Measurements from ENCODE around the gene SCEL.

GRCh38 chr13:77502104-77502720 lies 33.3 kb upstream of the SCEL start:
- TF ChIP-seq SIN3A (IDR thresholded peaks at IDR 0.05; ENCODE audit: borderline replicate concordance, insufficient read depth, low read length) (no peak), FOXP2 (optimal IDR thresholded peaks at IDR 0.05; ENCODE audit: borderline replicate concordance, extremely low read depth, extremely low read length, insufficient read depth) (no peak), POLR2AphosphoS5 (IDR thresholded peaks at IDR 0.05; ENCODE audit: low read depth, low read length) (no peak), TAF1 (IDR thresholded peaks at IDR 0.05; ENCODE audit: borderline replicate concordance, insufficient read depth, low read length) (no peak)
- TF ChIP-seq, protein P1, sequence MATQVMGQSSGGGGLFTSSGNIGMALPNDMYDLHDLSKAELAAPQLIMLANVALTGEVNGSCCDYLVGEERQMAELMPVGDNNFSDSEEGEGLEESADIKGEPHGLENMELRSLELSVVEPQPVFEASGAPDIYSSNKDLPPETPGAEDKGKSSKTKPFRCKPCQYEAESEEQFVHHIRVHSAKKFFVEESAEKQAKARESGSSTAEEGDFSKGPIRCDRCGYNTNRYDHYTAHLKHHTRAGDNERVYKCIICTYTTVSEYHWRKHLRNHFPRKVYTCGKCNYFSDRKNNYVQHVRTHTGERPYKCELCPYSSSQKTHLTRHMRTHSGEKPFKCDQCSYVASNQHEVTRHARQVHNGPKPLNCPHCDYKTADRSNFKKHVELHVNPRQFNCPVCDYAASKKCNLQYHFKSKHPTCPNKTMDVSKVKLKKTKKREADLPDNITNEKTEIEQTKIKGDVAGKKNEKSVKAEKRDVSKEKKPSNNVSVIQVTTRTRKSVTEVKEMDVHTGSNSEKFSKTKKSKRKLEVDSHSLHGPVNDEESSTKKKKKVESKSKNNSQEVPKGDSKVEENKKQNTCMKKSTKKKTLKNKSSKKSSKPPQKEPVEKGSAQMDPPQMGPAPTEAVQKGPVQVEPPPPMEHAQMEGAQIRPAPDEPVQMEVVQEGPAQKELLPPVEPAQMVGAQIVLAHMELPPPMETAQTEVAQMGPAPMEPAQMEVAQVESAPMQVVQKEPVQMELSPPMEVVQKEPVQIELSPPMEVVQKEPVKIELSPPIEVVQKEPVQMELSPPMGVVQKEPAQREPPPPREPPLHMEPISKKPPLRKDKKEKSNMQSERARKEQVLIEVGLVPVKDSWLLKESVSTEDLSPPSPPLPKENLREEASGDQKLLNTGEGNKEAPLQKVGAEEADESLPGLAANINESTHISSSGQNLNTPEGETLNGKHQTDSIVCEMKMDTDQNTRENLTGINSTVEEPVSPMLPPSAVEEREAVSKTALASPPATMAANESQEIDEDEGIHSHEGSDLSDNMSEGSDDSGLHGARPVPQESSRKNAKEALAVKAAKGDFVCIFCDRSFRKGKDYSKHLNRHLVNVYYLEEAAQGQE (IDR thresholded peaks at IDR 0.05; ENCODE audit: insufficient read depth in 1 of 2, low read depth in 2 of 2, low read length in 2 of 2), result no peak

Measured in PFSK-1 (cell line).